K562 (cell line): ENCODE data around the gene FUT6. TPM values are rescaled to one million over a fixed set of nuclear protein-coding genes. Genes with fewer than 3 reads are reported as not detected.

Source experiments
- ATAC-seq: fragments of 200-7000 bp; cut with Tn5 transposase; 3 replicates; pipeline ENCODE4 v1.9.1; 2020; ENCODE audit warnings: moderate library complexity
- BruUV-seq: library from RNA; stranded (reverse); fragments of 400-500 nt; replicated peaks from 2 replicates; lab custom pipeline; 2021; lab: Mats Ljungman, UMichigan
- CTCF ChIA-PET: fragments of 300-600 bp; formaldehyde crosslinking; extraction: SDS; loops from one replicate; lab custom pipeline; 2021; ENCODE audit warnings: low intra/inter-chr PET ratio; lab: Yijun Ruan, JAX
- POLR2A ChIA-PET: fragments of 300-600, 350-650 bp; sonication (Branson Sonifier 250); formaldehyde crosslinking; extraction: SDS; loops from one replicate; lab custom pipeline; 2021; ENCODE audit warnings: antibody characterized with exemption, inconsistent platforms; lab: Yijun Ruan, JAX
- DNase-seq, 4 experiments: peaks; one replicate each; pipeline versions ENCODE4 v3.0.0 to v3.0.0-alpha.2; 2011 to 2018; ENCODE audit warnings: low spot score in 3 of 4, mixed read lengths in 3 of 4; ENCODE audit errors: extremely low read depth in 1 of 4
- FAIRE-seq: peaks from 2 replicates; lab custom pipeline; 2011; peaks lifted over from hg19 to GRCh38; lab: Jason Lieb, UNC
- H2AFZ ChIP-seq: 2 replicates; pipeline ENCODE4 v1.6.0; 2011; ENCODE audit warnings: low read depth, low read length, control low read depth, inconsistent platforms
- H3K27ac ChIP-seq: fragments of 200-600 bp; 3 replicates; pipeline ENCODE4 v1.8.0; 2011; ENCODE audit warnings: low read depth, mild to moderate bottlenecking, control low read depth, inconsistent platforms, low read length, moderate library complexity, mixed read lengths; ENCODE audit errors: extremely low read depth
- H3K27me3 ChIP-seq, 2 experiments: fragments of 300-600 bp in 1 of 2; 2 replicates in 1 of 2; 3 replicates in 1 of 2; pipeline versions ENCODE4 v1.6.0 to v1.8.0; 2011; ENCODE audit warnings: inconsistent platforms in 2 of 2, low read length in 2 of 2, mild to moderate bottlenecking in 1 of 2, mixed read lengths in 1 of 2, moderate library complexity in 1 of 2; ENCODE audit not compliant: control insufficient read depth in 2 of 2, insufficient read depth in 2 of 2
- H3K36me3 ChIP-seq: fragments of 300-600 bp; 3 replicates; pipeline ENCODE4 v1.8.0; 2011; ENCODE audit warnings: mild to moderate bottlenecking, low read length, inconsistent platforms; ENCODE audit not compliant: control insufficient read depth, insufficient read depth
- H3K4me1 ChIP-seq, 2 experiments: fragments of 200-600 bp in 1 of 2; replicated peaks in 1 of 2; 2 replicates in 1 of 2; 3 replicates in 1 of 2; pipeline versions ENCODE4 v1.5.1 to v1.8.0; 2011; ENCODE audit warnings: inconsistent platforms in 2 of 2, low read length in 2 of 2, mild to moderate bottlenecking in 1 of 2, mixed read lengths in 1 of 2, moderate library complexity in 1 of 2; ENCODE audit not compliant: control insufficient read depth in 2 of 2, insufficient read depth in 2 of 2
- H3K4me2 ChIP-seq: 2 replicates; pipeline ENCODE4 v1.6.1; 2011; ENCODE audit warnings: low read length, control low read depth, inconsistent platforms, mixed read lengths; ENCODE audit not compliant: insufficient read depth
- H3K4me3 ChIP-seq: fragments of 200-600 bp; sonication (generic), shearing (Covaris generic); 2 replicates; pipeline ENCODE4 v1.5.1; 2016; ENCODE audit warnings: control low read depth, inconsistent platforms
- H3K79me2 ChIP-seq: fragments of 200-600 bp; 3 replicates; pipeline ENCODE4 v1.8.0; 2011; ENCODE audit warnings: low read length, inconsistent platforms; ENCODE audit not compliant: control insufficient read depth, insufficient read depth
- H3K9ac ChIP-seq, 2 experiments: 2 replicates each; pipeline versions ENCODE4 v1.6.0 to v1.6.1; 2011; ENCODE audit warnings: low read depth in 2 of 2, low read length in 2 of 2, control low read depth in 1 of 2, inconsistent platforms in 1 of 2, mild to moderate bottlenecking in 1 of 2, mixed read lengths in 1 of 2; ENCODE audit not compliant: insufficient read depth in 1 of 2
- H3K9me1 ChIP-seq: one replicate; pipeline ENCODE4 v1.6.0; 2011; ENCODE audit warnings: inconsistent platforms, mild to moderate bottlenecking, low read length, moderate library complexity; ENCODE audit not compliant: control insufficient read depth, insufficient read depth
- H3K9me3 ChIP-seq: replicated peaks from 2 replicates; pipeline ENCODE4 v1.5.1; 2011; ENCODE audit warnings: low read depth, low read length, inconsistent platforms; ENCODE audit not compliant: control insufficient read depth, insufficient read depth
- H4K20me1 ChIP-seq: replicated peaks from 2 replicates; pipeline ENCODE4 v1.6.1; 2011; ENCODE audit warnings: low read length, inconsistent platforms, mixed read lengths; ENCODE audit not compliant: control insufficient read depth, insufficient read depth
- CEBPG ChIP-seq, 3 experiments: fragments of 200-800 bp in 1 of 3; sonication (Bioruptor generic) in 1 of 3; sonication (generic) in 1 of 3; formaldehyde crosslinking in 1 of 3; IDR thresholded peaks in 2 of 3; conservative IDR thresholded peaks in 1 of 3; 2 replicates each; pipeline versions ENCODE4 v1.6.1 to v1.8.0; 2016 to 2022; ENCODE audit warnings: missing compliant biosample characterization in 2 of 3, missing genetic modification characterization in 2 of 3, mild to moderate bottlenecking in 1 of 3, missing genetic modification reagents in 1 of 3
- E2F3 ChIP-seq: fragments of 250-450 bp; sonication (Bioruptor Pico); IDR thresholded peaks from 2 replicates; pipeline ENCODE4 v1.4.0; 2020; ENCODE audit warnings: mild to moderate bottlenecking
- MGA ChIP-seq: fragments of 450-650 bp; IDR thresholded peaks from 2 replicates; pipeline ENCODE4 v1.6.1; 2016; ENCODE audit warnings: mild to moderate bottlenecking, moderate library complexity
- RBM15 ChIP-seq: fragments of 200-400 bp; formaldehyde crosslinking; IDR thresholded peaks from 2 replicates; pipeline ENCODE4 v1.6.1; 2018; ENCODE audit warnings: mild to moderate bottlenecking, low read length, moderate library complexity; ENCODE audit not compliant: insufficient read depth
- ZNF12 ChIP-seq: sonication (generic); formaldehyde crosslinking; IDR thresholded peaks from 2 replicates; pipeline ENCODE4 v1.4.0; 2020; ENCODE audit warnings: mild to moderate bottlenecking, missing genetic modification reagents
- WGBS: fragments of 100-300 bp; shearing (Covaris generic); methylation state at CpG from one replicate; pipeline ENCODE4 v1.1.6; 2016; ENCODE audit warnings: low coverage, mixed read lengths; ENCODE audit not compliant: insufficient coverage; ENCODE audit errors: missing lambda C conversion rate; 5-methylcytosine and 5-hydroxymethylcytosine counted together
- in situ Hi-C: fragments of 300-500 bp; cut with MboI; formaldehyde crosslinking; loops from 4 replicates; pipeline ENCODE4 v1.15.0; 2018; ENCODE audit warnings: inconsistent platforms, mixed read lengths
- intact Hi-C: fragments of 100-400 bp; cut with micrococcal nuclease; formaldehyde crosslinking; loops from 2 replicates; pipeline ENCODE4 v1.14.2; 2022
- polyA plus RNA-seq, 8 experiments: library from polyadenylated mRNA; depleted of rRNA in 4 of 8; stranded (reverse) in 5 of 8; unstranded in 3 of 8; fragments of >200 nt; fragmentation: Nextera tagmentation in 2 of 8; fragmentation: Illumina TruSeq in 1 of 8; extraction: Ambion mirVana in 2 of 8; extraction: Trizol in 1 of 8; gene quantifications; 2 replicates each; pipeline versions ENCODE4 v1.2.1 to v1.2.3, GENCODE V29; 2011 to 2014; ENCODE audit warnings: inconsistent platforms in 1 of 8, missing spikeins in 1 of 8
- total RNA-seq, 7 experiments: library from RNA; depleted of rRNA in 6 of 7; stranded (reverse); fragments of >200 nt in 6 of 7; fragmentation: Illumina TruSeq in 2 of 7; extraction: Trizol in 2 of 7; gene quantifications; 2 replicates each; pipeline versions ENCODE4 v1.2.1 to v1.2.3, GENCODE V29; 2011 to 2021; ENCODE audit warnings: low replicate concordance in 1 of 7
- TF ChIP-seq, protein P1 (sequence below): sonication (generic); formaldehyde crosslinking; IDR thresholded peaks from 2 replicates; pipeline ENCODE4 v1.8.0; 2022; ENCODE audit warnings: mild to moderate bottlenecking, missing genetic modification reagents

Gene FUT6
- total and polyA plus RNA-seq, 9 of the 15 experiments (the other 6 are each of a cell fraction or from before 2014, with no cell fraction given) = 0.04 TPM; not detected in 8

DNA sequence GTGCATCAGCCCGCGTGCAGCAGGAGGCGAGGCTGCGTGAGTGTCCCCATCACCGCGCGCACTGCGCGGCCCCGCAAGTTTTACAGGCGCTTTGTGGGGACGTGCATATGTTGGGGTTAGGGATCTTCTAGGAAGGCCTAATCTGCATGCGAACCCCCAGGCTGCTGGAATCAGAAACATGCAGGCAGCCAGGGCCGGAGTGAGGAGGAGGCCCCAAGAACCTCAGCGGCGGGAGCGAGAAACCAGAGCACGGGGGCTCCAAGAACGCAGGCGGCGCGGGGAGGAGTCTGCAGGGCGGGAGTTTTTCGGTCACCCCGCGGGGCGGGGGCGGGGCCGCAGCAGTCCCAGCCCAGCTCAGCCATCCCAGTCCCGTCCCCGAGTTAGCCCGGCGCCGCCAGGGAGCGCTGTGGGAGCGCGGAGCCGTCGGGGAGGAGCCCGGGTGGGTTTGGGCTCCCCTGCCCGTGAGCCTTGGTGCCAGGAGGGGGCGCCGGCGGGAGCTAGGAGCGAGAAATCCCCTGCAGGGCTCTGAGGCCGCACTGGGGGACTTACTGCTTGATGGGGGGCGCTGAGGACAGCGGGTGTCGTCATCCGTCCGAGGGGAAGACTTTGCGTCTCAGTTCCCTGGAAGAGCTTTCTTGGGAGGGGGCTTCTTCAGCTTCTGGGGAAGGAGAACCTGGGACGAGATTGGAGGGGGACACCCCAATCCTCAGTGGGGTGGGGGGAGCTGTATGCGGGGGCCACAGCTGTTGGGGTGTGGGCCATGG, 35.6 kb downstream of the FUT6 start:
- Histone ChIP-seq H2AFZ (peak overlapping the region; percentile 81), H3K9me1 (no peaks in the 10 kb centered on the region), H3K4me3 (peak overlapping the region; percentile 30; the same call in 1 of the 2 replicates), H3K27ac (peak overlapping the region; percentile 5; the same call in 2 of the 3 replicates), H3K27me3 (no peaks in the 10 kb centered on the region), H3K79me2 (no peaks in the 10 kb centered on the region), H3K4me2 (peak overlapping the region; percentile 61), H3K9ac (peak overlapping the region; percentile 27 to 83; a peak in 2 of 4 replicates), H3K36me3 (no peaks in the 10 kb centered on the region), H3K4me1 (peaks cover 34 to 76% of the 10 kb centered on the region in 2 experiments), H4K20me1 (0 out of 2 replicates have a peak, but pooled peaks cover 7% of the 10 kb centered on the region), H3K9me3 (no peaks in the 10 kb centered on the region)
- peak; percentile 93 for ATAC-seq
- in situ Hi-C loops = loop anchor here (5.0 kb wide), 2 partner anchors 88 to 218 kb away; no protein-coding TSS in a partner anchor
- POLR2A ChIA-PET = interaction anchor here (0.6 to 1.6 kb wide), 11 partner anchors 10 to 112 kb away, joined by 3 to 8 read pairs (median 3); partner anchors contain the start of genes CATSPERD, DUS3L, LONP1 and NDUFA11
- CTCF ChIA-PET = interaction anchor here (0.6 to 4.2 kb wide), 8 partner anchors 19 to 913 kb away, joined by 3 to 48 read pairs (median 4); no protein-coding TSS in a partner anchor
- WGBS = 3% methylated on average over 39 of the region's 54 CpGs
- DNase-seq = peak; percentile 94 to 97 (median 96)
- intact Hi-C loops = loop anchor here (1.0 to 10.0 kb wide), 4 partner anchors 19 to 218 kb away; no protein-coding TSS in a partner anchor
- BruUV-seq = no TSS peak
- FAIRE-seq = peak; percentile 90
- peak; percentile 85 for TF ChIP-seq ZNF12 (CRISPR knock-in tag)
- TF ChIP-seq, protein P1, sequence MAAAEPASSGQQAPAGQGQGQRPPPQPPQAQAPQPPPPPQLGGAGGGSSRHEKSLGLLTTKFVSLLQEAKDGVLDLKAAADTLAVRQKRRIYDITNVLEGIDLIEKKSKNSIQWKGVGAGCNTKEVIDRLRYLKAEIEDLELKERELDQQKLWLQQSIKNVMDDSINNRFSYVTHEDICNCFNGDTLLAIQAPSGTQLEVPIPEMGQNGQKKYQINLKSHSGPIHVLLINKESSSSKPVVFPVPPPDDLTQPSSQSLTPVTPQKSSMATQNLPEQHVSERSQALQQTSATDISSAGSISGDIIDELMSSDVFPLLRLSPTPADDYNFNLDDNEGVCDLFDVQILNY (CRISPR knock-in tag) = peak; percentile 17
- no peak for TF ChIP-seq RBM15
- peak; percentile 86 for TF ChIP-seq E2F3
- peak; percentile 99 for TF ChIP-seq MGA
- peak; percentile 49; the same call in 1 of the 2 replicates for TF ChIP-seq CEBPG (CRISPR knock-in tag; IDR thresholded peaks at IDR 0.05)
- TF ChIP-seq CEBPG (tag; conservative IDR thresholded peaks at IDR 0.05 in 1 of 2, IDR thresholded peaks at IDR 0.05 in 1 of 2) = no peak
